ENCODE results near the gene WDFY4. TPM values are rescaled to one million over a fixed set of nuclear protein-coding genes. Genes with fewer than 3 reads are reported as not detected.

Gene WDFY4
- total RNA-seq, 1 experiment from 2014 or later: 0.22 TPM

DNA sequence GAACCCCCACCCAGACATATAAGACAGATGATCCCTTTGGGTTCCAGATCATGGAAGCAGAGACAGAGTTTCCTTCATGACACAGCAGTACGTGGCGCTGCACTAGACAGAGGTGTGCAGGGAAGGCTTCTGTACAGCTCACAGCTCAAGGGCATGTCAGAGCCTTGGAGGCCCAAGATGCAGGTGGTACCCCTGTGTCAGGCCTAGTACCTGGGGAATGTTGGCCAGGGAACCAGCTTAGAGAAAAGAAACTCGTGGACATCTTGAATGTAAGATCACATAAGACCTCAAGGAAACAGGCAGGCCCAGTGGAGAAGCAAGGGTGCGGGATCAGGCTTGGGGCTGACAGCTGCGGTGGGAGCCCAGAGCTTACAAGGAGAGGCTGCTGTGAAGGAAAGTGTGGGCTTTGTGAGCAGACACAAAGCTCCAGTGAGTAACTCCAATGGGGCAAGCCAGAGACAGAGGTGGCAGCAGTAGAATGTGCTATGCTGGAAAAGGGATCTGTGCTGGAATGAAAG lies 91.4 kb downstream of the WDFY4 start:
- Histone ChIP-seq H3K27ac (ENCODE audit: low read depth, low read length) (no peak overlapping the region), H3K4me2 (ENCODE audit: low read length) (no peak overlapping the region), H3K79me2 (ENCODE audit: insufficient read depth, low read length) (no peaks in the 10 kb centered on the region), H3K4me1 (ENCODE audit: control insufficient read depth in 1 of 2, insufficient read depth in 2 of 2, low read length in 2 of 2) (no peaks in the 10 kb centered on the region), H3K27me3 (ENCODE audit: insufficient read depth, low read length) (peaks cover 29% of the 10 kb centered on the region; the same call in 1 of the 2 replicates), H3K9ac (ENCODE audit: low read length) (no peak overlapping the region), H3K36me3 (ENCODE audit: control insufficient read depth in 1 of 2, insufficient read depth in 2 of 2, low read length in 2 of 2) (no peaks in the 10 kb centered on the region), H3K9me3 (ENCODE audit: control insufficient read depth in 1 of 2, insufficient read depth in 1 of 2, low read depth in 1 of 2, low read length in 2 of 2) (no peaks in the 10 kb centered on the region), H3K9me2 (ENCODE audit: insufficient read depth) (no peaks in the 10 kb centered on the region), H4K20me1 (ENCODE audit: insufficient read depth) (no peaks in the 10 kb centered on the region), H2AFZ (ENCODE audit: low read depth, low read length, poor library complexity, severe bottlenecking) (no peak overlapping the region), H3K4me3 (replicated peaks in 1 of 2; ENCODE audit: low read depth in 1 of 2, low read length in 2 of 2) (no peak overlapping the region)
- intact Hi-C loops (cut with micrococcal nuclease): no loop called here
- ATAC-seq: no peak
- POLR2A ChIA-PET: no interaction called here
- CTCF ChIA-PET: no interaction called here
- BruUV-seq (replicated peaks): no TSS peak
- no peak for DNase-seq (ENCODE audit: low read depth, low spot score)
- RAD21 ChIA-PET (ENCODE audit: low non-redundant PET in 1 of 2, low total read pairs in 2 of 2, uncharacterized antibody in 2 of 2, unreplicated experiment in 2 of 2): no interaction called here
- TF ChIP-seq JUND (IDR thresholded peaks at IDR 0.05): no peak
- no peak for TF ChIP-seq TCF7L2 (IDR thresholded peaks at IDR 0.05; ENCODE audit: borderline replicate concordance, extremely low read depth, insufficient read depth, insufficient read length)

DNA sequence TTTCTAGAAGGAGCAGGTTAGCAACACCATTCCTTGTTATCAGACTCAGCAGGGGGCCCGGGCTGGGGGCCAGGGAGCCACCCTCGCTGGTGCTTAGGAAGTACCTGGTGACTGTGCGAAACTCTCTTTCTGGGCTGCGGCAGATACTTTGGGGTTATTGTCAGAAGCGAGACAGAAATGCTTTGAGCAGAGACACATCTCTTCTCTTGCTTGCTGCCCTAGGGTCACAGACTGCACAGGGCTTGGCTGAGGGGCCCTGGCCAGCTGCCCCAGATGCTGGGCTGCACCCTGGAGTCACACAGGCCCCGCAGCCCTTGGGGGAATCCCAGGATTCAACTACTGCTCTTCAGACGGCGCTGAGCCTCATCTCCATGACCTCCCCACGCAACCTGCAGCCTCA lies 91.9 kb downstream of the WDFY4 start:
- no peak for ATAC-seq
- ChIA-PET RAD21 (ENCODE audit: low non-redundant PET in 1 of 2, low total read pairs in 2 of 2, uncharacterized antibody in 2 of 2, unreplicated experiment in 2 of 2) (no interaction called here), POLR2A (no interaction called here), CTCF (no interaction called here)
- Histone ChIP-seq H3K36me3 (ENCODE audit: control insufficient read depth in 1 of 2, insufficient read depth in 2 of 2, low read length in 2 of 2) (no peaks in the 10 kb centered on the region), H3K4me3 (replicated peaks in 1 of 2; ENCODE audit: low read depth in 1 of 2, low read length in 2 of 2) (no peak overlapping the region), H3K9me3 (ENCODE audit: control insufficient read depth in 1 of 2, insufficient read depth in 1 of 2, low read depth in 1 of 2, low read length in 2 of 2) (no peaks in the 10 kb centered on the region), H3K9me2 (ENCODE audit: insufficient read depth) (no peaks in the 10 kb centered on the region), H3K27me3 (ENCODE audit: insufficient read depth, low read length) (peaks cover 25% of the 10 kb centered on the region), H4K20me1 (ENCODE audit: insufficient read depth) (no peaks in the 10 kb centered on the region), H3K4me1 (ENCODE audit: control insufficient read depth in 1 of 2, insufficient read depth in 2 of 2, low read length in 2 of 2) (no peaks in the 10 kb centered on the region), H3K9ac (ENCODE audit: low read length) (no peak overlapping the region), H3K4me2 (ENCODE audit: low read length) (no peak overlapping the region), H2AFZ (ENCODE audit: low read depth, low read length, poor library complexity, severe bottlenecking) (no peak overlapping the region), H3K27ac (ENCODE audit: low read depth, low read length) (no peak overlapping the region), H3K79me2 (ENCODE audit: insufficient read depth, low read length) (no peaks in the 10 kb centered on the region)
- TF ChIP-seq ZFX (IDR thresholded peaks at IDR 0.05) (no peak), EGR1 (IDR thresholded peaks at IDR 0.05; ENCODE audit: low read depth) (no peak), SP1 (IDR thresholded peaks at IDR 0.05; ENCODE audit: low read depth) (no peak)
- no peak for DNase-seq (ENCODE audit: low read depth, low spot score)
- no TSS peak for BruUV-seq (replicated peaks)
- intact Hi-C loops (cut with micrococcal nuclease): no loop called here
